Right cardiac atrium (tissue), 5 donors: ENCODE results near the gene TRIM2. TPM values are rescaled to one million over a fixed set of nuclear protein-coding genes. Genes with fewer than 3 reads are reported as not detected.

Source experiments
- ATAC-seq, 2 donors: fragments of 200-7000 bp; cut with Tn5 transposase; one replicate each; pipeline versions ENCODE4 v1.8.0 to v1.9.1; 2020; ENCODE audit warnings: moderate library complexity in 2 of 2, mild to moderate bottlenecking in 1 of 2
- DNase-seq, 3 donors: peaks; one replicate each; pipeline ENCODE4 v3.0.0-alpha.2; 2020
- H3K27ac ChIP-seq: one replicate; pipeline ENCODE4 v1.5.1; 2013; ENCODE audit warnings: mild to moderate bottlenecking, low read length, control low read depth, moderate library complexity
- H3K27me3 ChIP-seq: one replicate; pipeline ENCODE4 v1.6.1; 2013; ENCODE audit not compliant: control insufficient read depth, insufficient read depth
- H3K4me1 ChIP-seq: one replicate; pipeline ENCODE4 v1.6.1; 2013; ENCODE audit warnings: low read length; ENCODE audit not compliant: control insufficient read depth, insufficient read depth
- H3K4me3 ChIP-seq: one replicate; pipeline ENCODE4 v1.5.1; 2013; ENCODE audit warnings: low read length, control low read depth
- H3K9me3 ChIP-seq: one replicate; pipeline ENCODE4 v1.6.1; 2013; ENCODE audit warnings: low read length; ENCODE audit not compliant: control insufficient read depth
- WGBS: extraction: QIAGEN DNeasy Blood & Tissue Kit; methylation state at CpG from one replicate; pipeline ENCODE4 v1.1.7; 2013; 5-methylcytosine and 5-hydroxymethylcytosine counted together
- intact Hi-C, 4 donors: fragments of 100-400 bp; cut with DNase I; formaldehyde crosslinking; loops; one replicate each; pipeline versions ENCODE4 v1.11.0 to v1.14.0; 2022 to 2023
- polyA plus RNA-seq: library from polyadenylated mRNA; stranded (reverse); fragments of 200-250 nt; gene quantifications from one replicate; pipeline ENCODE4 v1.2.3, GENCODE V29; 2013
- total RNA-seq, 4 donors: library from RNA; stranded (reverse); fragmentation: NEBNext Ultra II Directional; extraction: Animal tissue kit (Norgen Biotek cat#: 25700); gene quantifications; one replicate each; pipeline ENCODE4 v1.2.1, GENCODE V29; 2021
- donor health status: healthy with polysubstance abuse.
- donor health status: DM: no; HTN: yes; CAD: no.
- donor health status: DM: no; HTN: no; CAD: no.
- donor health status: DM: no; HTN: yes; CAD: no; lungs with severe emphysema.
- donor health status: DM: yes; HTN: yes; CAD: no.

TRIM2 gene
- total and polyA plus RNA-seq, 5 donors, result 7.6 to 45.3 (median 28.4) TPM

GRCh38 chr4:153238135-153238919 lies 34.1 kb downstream of the TRIM2 start:
- H3K27me3 ChIP-seq, result no peaks in the 10 kb centered on the region
- intact Hi-C loops, result no loop called here
- ATAC-seq (no peak), DNase-seq (no peak)
- no peak overlapping the region for H3K27ac ChIP-seq
- H3K9me3 ChIP-seq, result no peaks in the 10 kb centered on the region
- H3K4me3 ChIP-seq, result no peak overlapping the region
- H3K4me1 ChIP-seq, result peaks cover 6% of the 10 kb centered on the region
- 91% methylated on average over 5 of the region's 5 CpGs for WGBS

DNA sequence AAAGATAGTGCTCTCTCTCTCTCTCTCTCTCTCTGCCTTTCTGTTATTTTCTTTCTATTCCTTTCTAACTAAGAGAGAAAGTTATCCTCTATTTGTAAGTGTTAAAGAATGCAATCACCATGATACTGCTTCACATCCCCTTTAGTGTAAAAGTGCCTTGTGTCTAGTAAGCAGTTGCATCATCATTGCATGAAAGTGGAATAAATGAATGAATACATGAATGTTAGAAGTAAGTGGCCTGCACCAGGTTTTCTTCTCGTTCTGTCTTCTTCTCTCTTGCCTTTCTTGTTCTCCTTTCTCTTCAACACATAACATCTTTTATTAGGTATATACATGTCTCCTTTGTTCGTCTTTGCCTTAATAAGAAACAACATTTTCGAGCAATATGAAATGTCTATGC lies 35.2 kb downstream of the TRIM2 start:
- no peaks in the 10 kb centered on the region for H3K27me3 ChIP-seq
- no peak overlapping the region for H3K4me3 ChIP-seq
- H3K27ac ChIP-seq, result no peak overlapping the region
- WGBS, result 93% methylated on average over 3 of the region's 3 CpGs
- H3K9me3 ChIP-seq, result no peaks in the 10 kb centered on the region
- no peak for DNase-seq
- H3K4me1 ChIP-seq, result peaks cover 2% of the 10 kb centered on the region
- intact Hi-C loops, result no loop called here
- no peak for ATAC-seq

DNA sequence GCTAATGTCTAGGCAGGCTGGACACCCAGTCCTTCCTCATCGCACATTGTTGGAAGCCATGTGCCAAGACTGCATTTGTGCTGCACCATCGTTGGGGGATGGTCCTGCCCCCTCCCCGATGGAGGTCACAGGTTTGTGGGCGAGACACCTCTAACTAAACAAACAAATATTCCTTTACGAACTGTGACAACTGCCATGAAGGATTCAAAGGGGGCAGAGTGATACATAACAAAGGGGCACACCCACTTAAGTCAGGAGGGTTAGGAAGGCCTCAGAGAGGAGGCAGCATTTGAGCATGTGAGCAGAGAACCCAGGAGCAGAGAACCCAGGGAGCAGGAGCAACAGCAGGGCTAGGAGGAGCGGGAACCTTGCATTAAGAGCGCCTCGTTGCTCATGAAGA lies 37.1 kb downstream of the TRIM2 start:
- H3K9me3 ChIP-seq, result no peaks in the 10 kb centered on the region
- ATAC-seq, result peak in 1 of 2 donors; percentile 8
- peaks cover 2% of the 10 kb centered on the region for H3K4me1 ChIP-seq
- H3K27me3 ChIP-seq, result no peaks in the 10 kb centered on the region
- H3K27ac ChIP-seq, result no peak overlapping the region
- DNase-seq, result no peak
- 85% methylated on average over 8 of the region's 8 CpGs for WGBS
- no peak overlapping the region for H3K4me3 ChIP-seq
- intact Hi-C loops, result no loop called here

GRCh38 chr4:153241970-153242838 lies 38.0 kb downstream of the TRIM2 start:
- WGBS, result 37% methylated on average over 13 of the region's 13 CpGs

GRCh38 chr4:153242839-153243324 lies 38.6 kb downstream of the TRIM2 start:
- WGBS, result 67% methylated on average over 3 of the region's 3 CpGs
- ATAC-seq (peak in 1 of 2 donors; percentile 7), DNase-seq (no peak)
- Histone ChIP-seq H3K4me3 (no peak overlapping the region), H3K9me3 (no peaks in the 10 kb centered on the region), H3K4me1 (peaks cover 5% of the 10 kb centered on the region), H3K27ac (no peak overlapping the region), H3K27me3 (no peaks in the 10 kb centered on the region)
- intact Hi-C loops, result no loop called here

More at GRCh38 chr4:153241970-153242838, 38.0 kb downstream of the TRIM2 start:
- peak; percentile 70 to 71 for ATAC-seq
- Histone ChIP-seq H3K4me3 (no peak overlapping the region), H3K4me1 (peaks cover 5% of the 10 kb centered on the region), H3K27me3 (no peaks in the 10 kb centered on the region), H3K9me3 (no peaks in the 10 kb centered on the region), H3K27ac (no peak overlapping the region)
- DNase-seq, result no peak
- intact Hi-C loops, result no loop called here

DNA sequence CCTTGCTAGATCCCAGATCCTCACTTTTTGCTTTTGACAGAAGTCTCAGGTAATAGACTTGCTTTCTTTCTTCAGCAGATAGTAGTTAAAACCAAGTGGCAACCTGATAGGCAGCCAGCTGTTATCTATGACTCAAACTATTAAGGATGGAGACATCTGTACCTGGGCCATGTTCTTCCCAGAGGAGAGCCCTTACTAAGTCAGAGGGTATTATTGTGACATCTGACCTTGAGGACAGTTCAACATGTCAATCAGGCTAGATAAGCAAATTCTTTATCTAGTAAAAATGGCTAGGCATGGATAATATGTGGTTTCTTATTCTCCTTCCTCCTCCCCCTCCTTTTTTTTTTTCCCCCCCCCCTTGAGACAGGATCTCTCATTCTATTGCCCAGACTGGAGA lies 39.2 kb downstream of the TRIM2 start:
- no peaks in the 10 kb centered on the region for H3K27me3 ChIP-seq
- no peak overlapping the region for H3K4me3 ChIP-seq
- no peak for ATAC-seq
- no peaks in the 10 kb centered on the region for H3K9me3 ChIP-seq
- intact Hi-C loops, result no loop called here
- no peak for DNase-seq
- no peak overlapping the region for H3K27ac ChIP-seq
- H3K4me1 ChIP-seq, result peaks cover 7% of the 10 kb centered on the region

- intact Hi-C loops, result no loop called here
- WGBS, result 86% methylated on average over 3 of the region's 3 CpGs
Observed at GRCh38 chr4:153244969-153245368, 40.7 kb downstream of the TRIM2 start.

GRCh38 chr4:153245775-153246174 lies 41.5 kb downstream of the TRIM2 start:
- intact Hi-C loops, result no loop called here
- H3K4me1 ChIP-seq, result peaks cover 14% of the 10 kb centered on the region
- no peaks in the 10 kb centered on the region for H3K27me3 ChIP-seq
- H3K9me3 ChIP-seq, result no peaks in the 10 kb centered on the region
- ATAC-seq (no peak), DNase-seq (no peak)
- H3K4me3 ChIP-seq, result no peak overlapping the region
- no peak overlapping the region for H3K27ac ChIP-seq
- 94% methylated on average over 3 of the region's 3 CpGs for WGBS

More at GRCh38 chr4:153244969-153245368, 40.7 kb downstream of the TRIM2 start:
- H3K4me1 ChIP-seq, result peaks cover 14% of the 10 kb centered on the region
- no peak for ATAC-seq
- H3K9me3 ChIP-seq, result no peaks in the 10 kb centered on the region
- DNase-seq, result no peak
- H3K27me3 ChIP-seq, result no peaks in the 10 kb centered on the region
- H3K27ac ChIP-seq, result no peak overlapping the region
- no peak overlapping the region for H3K4me3 ChIP-seq

DNA sequence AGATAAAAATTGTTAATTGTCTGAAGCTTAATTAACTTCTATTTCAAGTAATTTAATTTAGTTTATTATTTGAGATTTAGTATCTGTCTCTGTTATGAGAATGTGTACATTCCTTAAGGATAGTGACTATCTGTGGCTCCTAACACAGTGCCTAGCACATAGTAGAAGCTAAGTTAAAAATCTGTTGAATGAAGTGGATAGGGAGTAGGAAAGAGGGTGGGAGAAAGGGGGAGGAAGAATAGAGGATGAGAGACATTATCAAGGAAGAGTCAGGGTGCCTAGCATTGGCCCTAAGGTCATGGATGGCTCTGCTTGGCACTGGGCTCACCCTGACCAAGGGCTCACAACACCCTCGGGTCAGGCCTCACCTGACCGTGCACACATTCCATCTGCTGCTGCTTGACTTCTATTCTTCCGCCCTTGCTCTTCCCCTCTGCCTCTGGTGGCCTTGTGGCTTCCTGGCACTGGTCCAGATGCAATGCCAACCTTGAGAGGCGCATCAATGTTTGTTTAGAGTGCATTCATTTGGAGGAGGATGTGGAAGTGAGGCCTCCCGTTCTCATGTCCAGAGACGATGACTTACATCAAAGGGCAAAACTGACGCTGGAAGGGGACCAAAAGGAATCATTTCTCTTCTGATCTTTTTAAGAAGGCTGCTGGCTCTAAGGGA lies 42.3 kb downstream of the TRIM2 start:
- ATAC-seq (no peak), DNase-seq (no peak)
- intact Hi-C loops, result no loop called here
- Histone ChIP-seq H3K27ac (peak overlapping the region; percentile 28), H3K27me3 (no peaks in the 10 kb centered on the region), H3K4me1 (peaks cover 14% of the 10 kb centered on the region), H3K4me3 (no peak overlapping the region), H3K9me3 (no peaks in the 10 kb centered on the region)
- 75% methylated on average over 7 of the region's 7 CpGs for WGBS

- intact Hi-C loops, result no loop called here
- Histone ChIP-seq H3K4me3 (no peak overlapping the region), H3K27me3 (no peaks in the 10 kb centered on the region), H3K9me3 (no peaks in the 10 kb centered on the region), H3K4me1 (peaks cover 14% of the 10 kb centered on the region), H3K27ac (peak overlapping the region; percentile 28)
- 72% methylated on average over 6 of the region's 6 CpGs for WGBS
- ATAC-seq, result peak in 1 of 2 donors; percentile 13
- DNase-seq, result peak in 1 of 3 donors; percentile 17
Observed at GRCh38 chr4:153247116-153247490, 42.9 kb downstream of the TRIM2 start.
